MCF 10A (cell line): ENCODE measurements around the gene OAS2. TPM values are rescaled to one million over a fixed set of nuclear protein-coding genes. Genes with fewer than 3 reads are reported as not detected.

ENCODE experiments used
- BruUV-seq: library from RNA; stranded (reverse); fragments of 400-500 nt; replicated peaks from 2 replicates; lab custom pipeline; 2021; lab: Mats Ljungman, UMichigan
- CTCF ChIA-PET: fragments of 300-600 bp; sonication (Branson Sonifier 250); formaldehyde crosslinking; extraction: SDS; loops from one replicate; lab custom pipeline; 2021; ENCODE audit warnings: antibody characterized with exemption, inconsistent platforms; lab: Yijun Ruan, JAX
- POLR2A ChIA-PET: fragments of 300-600, 350-650 bp; sonication (Branson Sonifier 250); formaldehyde crosslinking; extraction: SDS; loops from one replicate; lab custom pipeline; 2020; ENCODE audit warnings: antibody characterized with exemption, inconsistent platforms; lab: Yijun Ruan, JAX
- DNase-seq: peaks from one replicate; pipeline ENCODE4 v3.0.0-alpha.2; 2018; ENCODE audit not compliant: unreplicated experiment
- H3K27ac Mint-ChIP-seq: one replicate; pipeline ENCODE4 v1.8.0; 2022; ENCODE audit warnings: mild to moderate bottlenecking, low read depth, mixed read lengths; ENCODE audit not compliant: unreplicated experiment
- H3K27me3 Mint-ChIP-seq: one replicate; pipeline ENCODE4 v1.8.0; 2022; ENCODE audit warnings: mixed read lengths; ENCODE audit not compliant: insufficient read depth, unreplicated experiment
- H3K36me3 Mint-ChIP-seq: one replicate; pipeline ENCODE4 v1.8.0; 2022; ENCODE audit warnings: mild to moderate bottlenecking, moderate library complexity, mixed read lengths; ENCODE audit not compliant: insufficient read depth, unreplicated experiment
- H3K4me1 Mint-ChIP-seq: one replicate; pipeline ENCODE4 v1.8.0; 2022; ENCODE audit warnings: mixed read lengths; ENCODE audit not compliant: insufficient read depth, unreplicated experiment
- H3K4me3 Mint-ChIP-seq: one replicate; pipeline ENCODE4 v1.8.0; 2022; ENCODE audit warnings: mild to moderate bottlenecking, moderate library complexity, mixed read lengths; ENCODE audit not compliant: unreplicated experiment
- H3K9me3 Mint-ChIP-seq: one replicate; pipeline ENCODE4 v1.8.0; 2022; ENCODE audit warnings: mixed read lengths; ENCODE audit not compliant: unreplicated experiment
- intact Hi-C: fragments of 100-400 bp; cut with micrococcal nuclease; formaldehyde crosslinking; loops from 2 replicates; pipeline ENCODE4 v1.14.1; 2022
- total RNA-seq: library from RNA; stranded (reverse); gene quantifications from 2 replicates; pipeline ENCODE4 v1.2.3, GENCODE V29; 2022
- TF ChIP-seq, protein P1 (sequence below): fragments of 200-600 bp; IDR thresholded peaks from one replicate; pipeline ENCODE4 v1.8.0; 2022; ENCODE audit warnings: antibody characterized with exemption, mild to moderate bottlenecking; ENCODE audit not compliant: unreplicated experiment

OAS2 gene
- total RNA-seq, 1 experiment from 2014 or later = 0.33 TPM

GRCh38 chr12:113006206-113006605, 27.9 kb downstream of the OAS2 start:
- POLR2A ChIA-PET = no interaction called here

DNA sequence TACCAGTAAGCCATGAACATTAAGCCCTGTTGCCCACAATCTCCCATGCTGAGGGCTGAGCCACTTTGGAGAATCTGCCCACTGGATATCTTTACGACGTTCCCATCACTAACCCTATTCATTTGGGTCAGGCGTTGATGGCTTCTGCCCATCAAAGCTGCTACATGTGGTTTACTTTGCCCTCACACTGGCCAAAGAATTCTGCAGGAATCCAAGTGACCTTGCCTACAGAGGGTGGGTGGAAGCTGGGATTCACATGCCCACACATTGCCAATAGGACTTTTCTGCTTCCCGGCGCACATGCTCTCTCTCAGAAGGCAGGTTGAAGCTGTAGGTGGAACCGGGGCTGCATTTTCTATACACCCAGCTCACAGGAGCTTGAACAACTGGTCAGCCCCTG, 28.3 kb downstream of the OAS2 start:
- no peaks in the 10 kb centered on the region for H3K27me3 Mint-ChIP-seq
- no peak overlapping the region for H3K4me3 Mint-ChIP-seq
- no peaks in the 10 kb centered on the region for H3K36me3 Mint-ChIP-seq
- H3K9me3 Mint-ChIP-seq = peaks cover 2% of the 10 kb centered on the region
- BruUV-seq = no TSS peak
- ChIA-PET CTCF (interaction anchor here (0.7 to 3.4 kb wide), 9 partner anchors 8 to 528 kb away, joined by 3 to 35 read pairs (median 5); no protein-coding TSS in a partner anchor), POLR2A (no interaction called here)
- DNase-seq = no peak
- H3K27ac Mint-ChIP-seq = no peak overlapping the region
- TF ChIP-seq, protein P1, sequence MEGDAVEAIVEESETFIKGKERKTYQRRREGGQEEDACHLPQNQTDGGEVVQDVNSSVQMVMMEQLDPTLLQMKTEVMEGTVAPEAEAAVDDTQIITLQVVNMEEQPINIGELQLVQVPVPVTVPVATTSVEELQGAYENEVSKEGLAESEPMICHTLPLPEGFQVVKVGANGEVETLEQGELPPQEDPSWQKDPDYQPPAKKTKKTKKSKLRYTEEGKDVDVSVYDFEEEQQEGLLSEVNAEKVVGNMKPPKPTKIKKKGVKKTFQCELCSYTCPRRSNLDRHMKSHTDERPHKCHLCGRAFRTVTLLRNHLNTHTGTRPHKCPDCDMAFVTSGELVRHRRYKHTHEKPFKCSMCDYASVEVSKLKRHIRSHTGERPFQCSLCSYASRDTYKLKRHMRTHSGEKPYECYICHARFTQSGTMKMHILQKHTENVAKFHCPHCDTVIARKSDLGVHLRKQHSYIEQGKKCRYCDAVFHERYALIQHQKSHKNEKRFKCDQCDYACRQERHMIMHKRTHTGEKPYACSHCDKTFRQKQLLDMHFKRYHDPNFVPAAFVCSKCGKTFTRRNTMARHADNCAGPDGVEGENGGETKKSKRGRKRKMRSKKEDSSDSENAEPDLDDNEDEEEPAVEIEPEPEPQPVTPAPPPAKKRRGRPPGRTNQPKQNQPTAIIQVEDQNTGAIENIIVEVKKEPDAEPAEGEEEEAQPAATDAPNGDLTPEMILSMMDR = no peak
- intact Hi-C loops = no loop called here
- H3K4me1 Mint-ChIP-seq = peaks cover 7% of the 10 kb centered on the region

More at GRCh38 chr12:113006206-113006605, 27.9 kb downstream of the OAS2 start:
- Mint-ChIP-seq H3K27me3 (no peaks in the 10 kb centered on the region), H3K27ac (no peak overlapping the region), H3K9me3 (no peaks in the 10 kb centered on the region), H3K4me1 (peaks cover 7% of the 10 kb centered on the region), H3K4me3 (no peak overlapping the region), H3K36me3 (no peaks in the 10 kb centered on the region)
- TF ChIP-seq, protein P1 = no peak
- no peak for DNase-seq
- no TSS peak for BruUV-seq
- intact Hi-C loops = no loop called here
- CTCF ChIA-PET = interaction anchor here (0.6 to 3.4 kb wide), 8 partner anchors 13 to 528 kb away, joined by 3 to 35 read pairs (median 8); no protein-coding TSS in a partner anchor

DNA sequence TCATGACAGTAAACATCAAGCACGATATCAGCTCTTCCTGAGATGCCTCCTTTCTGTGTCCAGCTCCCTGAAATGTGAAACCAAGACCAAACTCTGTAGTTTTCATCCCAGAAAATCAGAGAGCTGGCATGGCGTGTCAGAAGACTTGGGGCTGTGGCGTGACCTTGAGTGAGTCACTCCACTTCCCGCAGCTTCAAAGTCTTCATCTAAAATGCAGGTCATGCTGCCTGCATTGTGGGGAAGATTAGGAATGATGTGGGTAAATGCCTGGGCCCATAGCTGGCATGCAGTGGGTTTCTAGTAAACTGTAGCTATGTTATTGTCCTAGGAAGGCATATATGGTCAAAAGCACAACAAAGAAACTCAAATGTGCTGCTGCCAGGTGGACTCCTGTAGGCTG, 28.8 kb downstream of the OAS2 start:
- TF ChIP-seq, protein P1 = no peak
- no peaks in the 10 kb centered on the region for H3K27me3 Mint-ChIP-seq
- peaks cover 7% of the 10 kb centered on the region for H3K4me1 Mint-ChIP-seq
- CTCF ChIA-PET = interaction anchor here (0.8 to 3.4 kb wide), 10 partner anchors 8 to 129 kb away, joined by 3 to 35 read pairs (median 6); no protein-coding TSS in a partner anchor
- no peaks in the 10 kb centered on the region for H3K36me3 Mint-ChIP-seq
- peaks cover 7% of the 10 kb centered on the region for H3K9me3 Mint-ChIP-seq
- no peak overlapping the region for H3K27ac Mint-ChIP-seq
- no TSS peak for BruUV-seq
- no peak overlapping the region for H3K4me3 Mint-ChIP-seq
- intact Hi-C loops = no loop called here
- POLR2A ChIA-PET = no interaction called here
- DNase-seq = peak; percentile 51

GRCh38 chr12:113010701-113011100, 32.4 kb downstream of the OAS2 start:
- Mint-ChIP-seq H3K27ac (no peak overlapping the region), H3K27me3 (no peaks in the 10 kb centered on the region), H3K9me3 (peaks cover 7% of the 10 kb centered on the region), H3K36me3 (peaks cover 5% of the 10 kb centered on the region), H3K4me3 (no peak overlapping the region), H3K4me1 (peaks cover 13% of the 10 kb centered on the region)
- no TSS peak for BruUV-seq
- ChIA-PET POLR2A (interaction anchor here (0.6 kb wide), 1 partner anchor 18 kb away, joined by 4 read pairs; no protein-coding TSS in a partner anchor), CTCF (interaction anchor here (0.5 to 3.1 kb wide), 4 partner anchors 17 to 602 kb away, joined by 3 to 18 read pairs (median 4); no protein-coding TSS in a partner anchor)
- intact Hi-C loops = no loop called here
- no peak for DNase-seq
- TF ChIP-seq, protein P1 = no peak
